ENCODE measurements around the gene CCDC73.

CCDC73 gene

DNA sequence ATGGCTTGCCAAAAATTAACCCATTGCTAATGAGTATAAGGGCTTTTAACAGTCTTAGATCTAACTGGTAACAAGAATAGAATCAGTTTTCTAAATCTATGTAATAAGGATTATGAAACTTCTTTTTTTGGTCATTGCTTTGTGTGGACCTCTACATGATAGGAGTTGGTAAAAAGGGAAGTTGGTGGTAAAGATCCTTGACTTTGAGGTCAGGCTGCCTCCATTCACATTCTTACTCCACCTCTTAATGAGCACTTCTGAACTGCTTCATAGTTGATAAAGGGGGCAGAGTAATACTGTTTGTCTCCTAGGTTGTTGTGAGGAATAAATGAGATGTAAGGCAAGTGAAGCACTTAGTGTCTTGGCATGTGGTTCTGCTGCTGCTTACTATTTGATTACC, 200.2 kb downstream of the CCDC73 start:
- TF ChIP-seq, protein P1, sequence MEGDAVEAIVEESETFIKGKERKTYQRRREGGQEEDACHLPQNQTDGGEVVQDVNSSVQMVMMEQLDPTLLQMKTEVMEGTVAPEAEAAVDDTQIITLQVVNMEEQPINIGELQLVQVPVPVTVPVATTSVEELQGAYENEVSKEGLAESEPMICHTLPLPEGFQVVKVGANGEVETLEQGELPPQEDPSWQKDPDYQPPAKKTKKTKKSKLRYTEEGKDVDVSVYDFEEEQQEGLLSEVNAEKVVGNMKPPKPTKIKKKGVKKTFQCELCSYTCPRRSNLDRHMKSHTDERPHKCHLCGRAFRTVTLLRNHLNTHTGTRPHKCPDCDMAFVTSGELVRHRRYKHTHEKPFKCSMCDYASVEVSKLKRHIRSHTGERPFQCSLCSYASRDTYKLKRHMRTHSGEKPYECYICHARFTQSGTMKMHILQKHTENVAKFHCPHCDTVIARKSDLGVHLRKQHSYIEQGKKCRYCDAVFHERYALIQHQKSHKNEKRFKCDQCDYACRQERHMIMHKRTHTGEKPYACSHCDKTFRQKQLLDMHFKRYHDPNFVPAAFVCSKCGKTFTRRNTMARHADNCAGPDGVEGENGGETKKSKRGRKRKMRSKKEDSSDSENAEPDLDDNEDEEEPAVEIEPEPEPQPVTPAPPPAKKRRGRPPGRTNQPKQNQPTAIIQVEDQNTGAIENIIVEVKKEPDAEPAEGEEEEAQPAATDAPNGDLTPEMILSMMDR (IDR thresholded peaks at IDR 0.05; ENCODE audit: extremely low read depth, insufficient read depth, missing control alignments): no peak
- in situ Hi-C loops (cut with MboI; ENCODE audit: low pct_unique_long_range_greater_than_20kb, low sequenced_read_pairs, unreplicated experiment): no loop called here
- DNase-seq (ENCODE audit: low spot score): no peak

DNA sequence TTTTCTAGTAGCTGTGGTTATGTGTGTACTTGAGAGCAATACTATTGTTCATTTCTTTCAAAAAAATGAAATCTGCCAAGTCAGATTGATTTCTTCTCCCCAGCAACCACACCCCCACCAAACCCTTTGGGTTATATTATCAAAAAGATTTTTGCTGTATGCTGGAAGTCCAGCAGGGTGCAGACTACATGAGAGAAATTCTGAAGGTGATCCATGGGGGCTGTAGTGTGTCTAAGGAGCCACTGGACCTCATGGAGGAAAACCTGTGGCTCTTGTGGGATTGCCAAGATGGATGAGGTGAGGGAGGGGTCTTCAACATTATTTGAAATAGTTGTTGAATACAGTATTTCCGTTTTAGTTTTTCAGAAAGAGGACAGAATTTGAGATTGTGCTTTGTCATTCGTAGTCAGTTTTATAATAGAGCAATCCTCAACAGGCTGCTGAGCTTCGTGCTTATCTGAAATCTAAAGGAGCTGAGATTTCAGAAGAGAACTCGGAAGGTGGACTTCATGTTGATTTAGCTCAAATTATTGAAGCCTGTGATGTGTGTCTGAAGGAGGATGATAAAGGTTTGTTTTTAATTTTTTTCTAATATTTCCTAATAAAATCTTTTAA, 207.8 kb downstream of the CCDC73 start:
- in situ Hi-C loops (cut with MboI; ENCODE audit: low pct_unique_long_range_greater_than_20kb, low sequenced_read_pairs, unreplicated experiment): no loop called here
- no peak for DNase-seq (ENCODE audit: low spot score)
- TF ChIP-seq, protein P1 (IDR thresholded peaks at IDR 0.05; ENCODE audit: extremely low read depth, insufficient read depth, missing control alignments): peak; percentile 28

DNA sequence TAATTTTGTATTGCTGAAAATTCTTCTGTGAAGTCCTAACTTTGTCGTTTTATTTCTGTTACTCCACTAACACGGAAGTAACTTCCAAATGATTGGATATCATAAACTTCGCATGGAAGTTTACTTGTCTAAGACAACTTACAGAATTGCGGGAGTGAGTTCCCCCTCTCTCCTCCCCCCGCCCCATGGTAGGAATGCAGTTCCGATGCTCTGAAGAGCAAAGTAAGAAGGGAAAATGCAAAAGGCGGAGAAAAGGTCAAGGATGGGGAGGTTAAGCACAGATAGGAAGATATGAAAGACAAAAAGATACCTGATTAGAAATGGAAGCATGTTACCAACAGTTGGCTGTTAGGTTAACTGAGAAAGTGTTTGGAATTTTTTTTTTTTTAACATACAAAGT, 209.5 kb downstream of the CCDC73 start:
- no peak for DNase-seq (ENCODE audit: low spot score)
- in situ Hi-C loops (cut with MboI; ENCODE audit: low pct_unique_long_range_greater_than_20kb, low sequenced_read_pairs, unreplicated experiment): no loop called here
- TF ChIP-seq, protein P1 (IDR thresholded peaks at IDR 0.05; ENCODE audit: extremely low read depth, insufficient read depth, missing control alignments): no peak

DNA sequence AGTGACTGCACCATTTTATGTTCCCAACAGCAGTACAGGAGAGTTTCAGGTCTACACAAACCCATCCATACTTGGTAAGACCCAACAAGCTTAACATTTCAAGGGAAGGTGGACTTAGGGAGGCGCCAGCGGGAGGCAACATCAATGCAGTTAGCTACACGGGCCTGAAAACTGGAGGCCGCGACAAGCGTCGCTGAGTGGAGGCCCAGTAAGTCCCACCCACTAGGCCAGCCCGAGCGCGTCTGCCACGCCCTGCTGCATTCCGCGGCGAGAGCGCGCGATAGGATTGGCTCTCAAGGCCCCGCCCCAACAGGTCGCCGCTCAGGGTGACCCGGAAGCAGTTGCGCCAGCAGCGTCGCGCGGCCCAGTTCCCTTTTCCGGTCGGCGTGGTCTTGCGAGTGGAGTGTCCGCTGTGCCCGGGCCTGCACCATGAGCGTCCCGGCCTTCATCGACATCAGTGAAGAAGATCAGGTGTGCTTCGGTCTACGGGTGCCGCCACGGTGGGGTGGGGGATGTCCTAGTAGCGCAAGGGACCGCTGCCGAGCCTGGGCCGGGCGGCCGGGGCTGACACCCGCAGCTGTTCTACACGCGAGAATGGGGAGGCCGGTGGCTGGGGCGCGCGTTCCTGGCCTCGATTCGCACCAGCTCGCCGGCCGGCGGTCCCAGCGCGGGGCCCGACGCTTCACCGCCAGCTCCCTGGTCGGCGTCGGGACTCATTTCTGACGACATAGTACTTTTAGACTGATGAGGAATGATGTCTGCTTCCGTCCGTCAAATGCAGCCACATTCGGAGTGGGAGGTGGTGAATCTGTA, 210.8 kb downstream of the CCDC73 start, which contains the start of gene EIF3M:
Gene EIF3M, plus strand, starts transcription at position 373 of the 813 bp plus-strand sequence. Its CDS starts 57 bp downstream, at position 430.
- peak; percentile 93 for DNase-seq (ENCODE audit: low spot score)
- in situ Hi-C loops (cut with MboI; ENCODE audit: low pct_unique_long_range_greater_than_20kb, low sequenced_read_pairs, unreplicated experiment): no loop called here

DNA sequence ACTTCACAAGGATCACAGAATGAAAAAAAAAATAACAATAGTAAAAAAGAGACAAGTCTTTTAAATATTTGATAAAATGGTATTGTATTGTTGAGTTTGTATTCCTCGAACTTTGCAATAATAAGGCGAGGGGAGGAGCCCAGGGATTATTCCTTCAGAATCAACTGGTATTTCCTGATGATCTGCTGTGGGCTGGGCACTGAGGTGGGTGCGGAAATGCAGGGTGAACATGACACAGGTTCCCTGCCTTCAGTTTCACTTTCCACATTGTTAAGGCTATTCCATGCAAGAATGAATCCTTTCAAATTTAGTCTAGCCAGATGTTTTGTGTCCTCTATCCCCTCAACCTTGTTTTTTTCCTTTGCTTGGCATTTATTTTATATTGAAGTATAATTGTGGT, 212.9 kb downstream of the CCDC73 start:
- TF ChIP-seq, protein P1 (IDR thresholded peaks at IDR 0.05; ENCODE audit: extremely low read depth, insufficient read depth, missing control alignments): no peak
- DNase-seq (ENCODE audit: low spot score): no peak
- in situ Hi-C loops (cut with MboI; ENCODE audit: low pct_unique_long_range_greater_than_20kb, low sequenced_read_pairs, unreplicated experiment): no loop called here

More for the DNA sequence above, 210.8 kb downstream of the CCDC73 start, which contains the start of gene EIF3M:
- TF ChIP-seq, protein P1 (IDR thresholded peaks at IDR 0.05; ENCODE audit: extremely low read depth, insufficient read depth, missing control alignments): no peak

DNA sequence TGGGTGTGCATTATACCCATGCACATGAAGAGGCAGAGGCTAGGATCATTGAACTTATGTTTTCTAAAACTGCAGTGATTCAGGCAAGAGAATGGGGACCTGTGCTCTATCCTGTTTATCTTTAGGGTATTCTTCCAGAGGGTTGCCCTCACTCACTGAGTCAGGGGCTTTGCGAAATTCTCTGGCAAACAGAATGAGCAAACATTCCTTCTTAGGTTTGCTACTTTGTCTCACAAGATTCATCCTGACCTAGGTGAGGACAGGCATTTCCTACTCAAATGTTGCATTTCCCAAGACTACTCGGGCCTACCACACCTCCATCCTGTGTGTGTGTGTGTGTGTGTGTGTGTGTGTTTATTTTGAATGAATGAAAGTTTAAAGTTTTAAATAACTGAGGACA, 213.5 kb downstream of the CCDC73 start:
- in situ Hi-C loops (cut with MboI; ENCODE audit: low pct_unique_long_range_greater_than_20kb, low sequenced_read_pairs, unreplicated experiment): no loop called here
- DNase-seq (ENCODE audit: low spot score): no peak
- TF ChIP-seq, protein P1 (IDR thresholded peaks at IDR 0.05; ENCODE audit: extremely low read depth, insufficient read depth, missing control alignments): no peak
